DOHH2 (cell line): ENCODE measurements around the gene DACT2.

ENCODE experiments used
- H3F3A ChIP-seq: fragments of 200-600 bp; sonication (generic), shearing (Covaris generic); 2 replicates; pipeline ENCODE4 v1.6.0; 2016; ENCODE audit warnings: antibody characterized with exemption, mild to moderate bottlenecking; ENCODE audit not compliant: control insufficient read depth, insufficient read depth
- H3K27ac ChIP-seq: fragments of 200-600 bp; sonication (generic); 2 replicates; pipeline ENCODE4 v1.5.1; 2014; ENCODE audit warnings: low read depth, mild to moderate bottlenecking, low read length, moderate library complexity
- H3K27me3 ChIP-seq: fragments of 200-600 bp; sonication (generic); 2 replicates; pipeline ENCODE4 v1.6.1; 2014; ENCODE audit warnings: mild to moderate bottlenecking, low read length, mixed read lengths; ENCODE audit not compliant: control insufficient read depth
- H3K36me3 ChIP-seq: fragments of 200-600 bp; sonication (generic); 2 replicates; pipeline ENCODE4 v1.6.1; 2014; ENCODE audit warnings: mild to moderate bottlenecking, low read length, moderate library complexity, mixed read lengths; ENCODE audit not compliant: control insufficient read depth
- H3K4me1 ChIP-seq: fragments of 200-600 bp; sonication (generic); 2 replicates; pipeline ENCODE4 v1.6.1; 2014; ENCODE audit warnings: mild to moderate bottlenecking, low read length, mixed read lengths; ENCODE audit not compliant: control insufficient read depth
- H3K4me2 ChIP-seq: fragments of 200-600 bp; sonication (generic); 2 replicates; pipeline ENCODE4 v1.6.0; 2014; ENCODE audit warnings: mild to moderate bottlenecking, low read length, moderate library complexity
- H3K4me3 ChIP-seq: fragments of 200-600 bp; sonication (generic); 2 replicates; pipeline ENCODE4 v1.5.1; 2014; ENCODE audit warnings: mild to moderate bottlenecking, low read length, mixed read lengths
- H3K79me2 ChIP-seq: fragments of 200-600 bp; sonication (generic); 2 replicates; pipeline ENCODE4 v1.6.1; 2014; ENCODE audit warnings: mild to moderate bottlenecking, low read length, mixed read lengths; ENCODE audit not compliant: control insufficient read depth
- H3K9me2 ChIP-seq: fragments of 200-600 bp; sonication (generic); replicated peaks from 2 replicates; pipeline ENCODE4 v1.6.1; 2014; ENCODE audit warnings: mild to moderate bottlenecking, low read length, mixed read lengths; ENCODE audit not compliant: control insufficient read depth
- H3K9me3 ChIP-seq: fragments of 200-600 bp; sonication (generic); 2 replicates; pipeline ENCODE4 v1.6.1; 2014; ENCODE audit warnings: antibody characterized with exemption, low read length, mixed read lengths; ENCODE audit not compliant: control insufficient read depth, insufficient read depth
- H4K20me1 ChIP-seq: fragments of 200-600 bp; sonication (generic); 2 replicates; pipeline ENCODE4 v1.6.0; 2014; ENCODE audit warnings: low read depth, mild to moderate bottlenecking, antibody characterized with exemption, low read length, moderate library complexity; ENCODE audit not compliant: control insufficient read depth, insufficient read depth
- CTCF ChIP-seq: fragments of 200-600 bp; sonication (generic); IDR thresholded peaks from one replicate; pipeline ENCODE4 v1.5.1; 2014; ENCODE audit warnings: antibody characterized with exemption, mild to moderate bottlenecking, low read depth, low read length; ENCODE audit not compliant: poor library complexity, severe bottlenecking
- EZH2phosphoT487 ChIP-seq: fragments of 200-600 bp; sonication (generic); IDR thresholded peaks from 2 replicates; pipeline ENCODE4 v1.6.1; 2017; ENCODE audit warnings: borderline replicate concordance, mild to moderate bottlenecking, antibody characterized with exemption, low read length, moderate library complexity, mixed read lengths

The DACT2 gene

GRCh38 chr6:168286116-168286515 lies 33.5 kb downstream of the DACT2 start:
- no peak overlapping the region for H3K27ac ChIP-seq
- no peaks in the 10 kb centered on the region for H3K79me2 ChIP-seq
- no peaks in the 10 kb centered on the region for H3K27me3 ChIP-seq
- H3K9me2 ChIP-seq, result no peaks in the 10 kb centered on the region
- H3F3A ChIP-seq, result no peaks in the 10 kb centered on the region
- no peaks in the 10 kb centered on the region; the same call in 1 of the 2 replicates for H3K9me3 ChIP-seq
- H3K4me3 ChIP-seq, result no peak overlapping the region
- H3K36me3 ChIP-seq, result no peaks in the 10 kb centered on the region
- no peak overlapping the region for H3K4me2 ChIP-seq
- no peaks in the 10 kb centered on the region for H4K20me1 ChIP-seq
- no peaks in the 10 kb centered on the region for H3K4me1 ChIP-seq
- TF ChIP-seq EZH2phosphoT487, result no peak
- no peak for TF ChIP-seq CTCF

- no peaks in the 10 kb centered on the region for H3K36me3 ChIP-seq
- H3F3A ChIP-seq, result no peaks in the 10 kb centered on the region
These were observed 34.1 kb downstream of the DACT2 start for GRCh38 chr6:168285456-168285855.

GRCh38 chr6:168284187-168284586 lies 35.4 kb downstream of the DACT2 start:
- Histone ChIP-seq H3K79me2 (no peaks in the 10 kb centered on the region), H3K9me3 (no peaks in the 10 kb centered on the region; the same call in 1 of the 2 replicates), H3K4me1 (no peaks in the 10 kb centered on the region), H3K36me3 (no peaks in the 10 kb centered on the region), H3F3A (no peaks in the 10 kb centered on the region), H4K20me1 (no peaks in the 10 kb centered on the region), H3K4me2 (no peak overlapping the region), H3K4me3 (no peak overlapping the region), H3K27me3 (no peaks in the 10 kb centered on the region), H3K27ac (no peak overlapping the region), H3K9me2 (no peaks in the 10 kb centered on the region)
- no peak for TF ChIP-seq CTCF
- TF ChIP-seq EZH2phosphoT487, result no peak

More at GRCh38 chr6:168285456-168285855, 34.1 kb downstream of the DACT2 start:
- H3K4me2 ChIP-seq, result no peak overlapping the region
- no peaks in the 10 kb centered on the region for H3K27me3 ChIP-seq
- H3K27ac ChIP-seq, result no peak overlapping the region
- TF ChIP-seq CTCF, result no peak
- TF ChIP-seq EZH2phosphoT487, result no peak
- no peaks in the 10 kb centered on the region; the same call in 1 of the 2 replicates for H3K9me3 ChIP-seq
- H3K4me1 ChIP-seq, result no peaks in the 10 kb centered on the region
- H3K9me2 ChIP-seq, result no peaks in the 10 kb centered on the region
- H4K20me1 ChIP-seq, result no peaks in the 10 kb centered on the region
- H3K79me2 ChIP-seq, result no peaks in the 10 kb centered on the region
- no peak overlapping the region for H3K4me3 ChIP-seq
